Right lobe of liver (tissue), 4 donors: ENCODE results near the gene PSMG4.

Experiments used
- CTCF ChIP-seq, 4 donors: fragments of 200-600 bp in 3 of 4; fragments of 450-650 bp in 1 of 4; IDR thresholded peaks; one replicate each; pipeline versions ENCODE4 v1.5.1 to v1.8.0; 2016 to 2022; ENCODE audit warnings: antibody characterized with exemption in 4 of 4, mild to moderate bottlenecking in 2 of 4
- POLR2A ChIP-seq: fragments of 450-650 bp; IDR thresholded peaks from one replicate; pipeline ENCODE4 v1.6.1; 2017; ENCODE audit warnings: antibody characterized with exemption, mild to moderate bottlenecking
- donor health status: DM: no; HTN: no; CAD: no.
- donor health status: DM: no; HTN: no; CAD: no.
- donor health status: DM: no; HTN: yes; CAD: no.

- TF ChIP-seq CTCF (IDR thresholded peaks at IDR 0.05) (no peak), POLR2A (no peak)
These were observed 28.4 kb upstream of the PSMG4 start for GRCh38 chr6:3230256-3230882.
